Bone marrow (tissue), 2 donors: ENCODE data around the gene ARHGEF7.
"Not testable (repeated sequence)": the region's sequence is repeated elsewhere in the genome, so short reads cannot be mapped to it uniquely, and the experiment has no call there.

Source experiments
- DNase-seq, 2 donors: peaks; one replicate each; lab custom pipeline; 2025; lab: John Stamatoyannopoulos, UW

ARHGEF7 gene

GRCh38 chr13:111171629-111172028 lies 56.5 kb downstream of the ARHGEF7 start:
- no peak for DNase-seq

- DNase-seq: no peak
These were observed 59.4 kb downstream of the ARHGEF7 start for GRCh38 chr13:111174377-111175114.

DNA sequence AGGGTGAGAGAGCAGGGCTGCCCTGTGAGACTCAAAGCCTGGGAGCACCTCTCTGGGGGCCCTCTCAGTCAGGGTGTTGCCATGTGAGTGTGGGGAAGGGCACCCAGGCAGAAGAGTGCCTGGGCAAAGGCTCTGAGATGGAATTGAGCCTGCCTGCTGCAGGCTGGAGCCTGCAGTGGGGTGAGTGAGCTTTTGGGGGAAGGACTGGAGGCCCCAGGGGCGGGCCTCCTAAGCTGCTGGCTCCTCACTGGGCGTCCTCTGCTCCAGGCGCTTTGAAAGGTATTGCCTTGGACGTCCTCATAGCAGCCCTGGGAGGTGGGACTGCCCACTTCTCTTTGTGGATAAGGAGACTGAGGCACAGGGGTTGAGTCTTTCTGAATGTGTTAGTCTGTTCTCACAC lies 60.3 kb downstream of the ARHGEF7 start:
- DNase-seq: no peak

DNA sequence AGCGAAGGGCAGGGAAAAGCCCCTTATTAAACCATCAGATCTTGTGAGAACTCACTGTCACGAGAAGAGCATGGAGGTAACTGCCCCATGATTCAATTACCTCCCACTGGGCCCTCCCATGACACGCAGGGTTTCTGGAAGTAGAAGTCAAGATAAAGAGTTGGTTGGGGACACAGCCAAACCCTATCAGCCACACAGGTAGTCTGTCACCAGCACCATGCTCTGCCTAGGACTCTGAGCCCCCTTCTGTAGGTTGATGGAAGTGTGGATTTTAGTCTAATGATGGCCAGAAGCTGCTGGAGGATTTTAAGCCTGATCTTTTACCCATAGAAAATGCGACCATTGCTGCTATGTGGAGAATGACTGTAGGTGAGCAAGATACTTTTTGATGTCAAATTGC lies 60.8 kb downstream of the ARHGEF7 start:
- DNase-seq: no peak

GRCh38 chr13:111176421-111176820 lies 61.3 kb downstream of the ARHGEF7 start:
- no peak for DNase-seq

- DNase-seq: peak in 1 of 2 donors; percentile 72
These were observed 62.1 kb downstream of the ARHGEF7 start for GRCh38 chr13:111177081-111177711.

DNA sequence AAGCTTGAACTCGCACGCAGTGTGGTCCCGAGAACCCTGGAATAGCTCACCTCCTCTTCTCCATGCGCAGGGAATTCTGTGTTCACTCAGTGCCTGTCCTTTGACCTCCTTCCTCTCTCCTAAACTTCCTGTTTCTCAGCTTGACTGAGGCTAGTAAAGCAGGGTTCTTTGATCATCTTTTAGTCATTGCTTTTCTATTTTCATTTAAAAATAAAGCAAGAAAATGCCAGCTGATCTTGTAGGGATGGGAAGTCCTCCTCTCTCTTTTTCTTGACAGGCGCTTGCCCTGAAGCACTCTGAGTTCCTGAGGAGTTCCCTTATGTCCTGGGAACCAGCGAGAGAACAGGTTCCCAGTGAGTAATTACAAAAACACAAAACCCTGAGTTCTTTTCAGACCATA lies 62.8 kb downstream of the ARHGEF7 start:
- DNase-seq: peak in 1 of 2 donors; percentile 5

DNA sequence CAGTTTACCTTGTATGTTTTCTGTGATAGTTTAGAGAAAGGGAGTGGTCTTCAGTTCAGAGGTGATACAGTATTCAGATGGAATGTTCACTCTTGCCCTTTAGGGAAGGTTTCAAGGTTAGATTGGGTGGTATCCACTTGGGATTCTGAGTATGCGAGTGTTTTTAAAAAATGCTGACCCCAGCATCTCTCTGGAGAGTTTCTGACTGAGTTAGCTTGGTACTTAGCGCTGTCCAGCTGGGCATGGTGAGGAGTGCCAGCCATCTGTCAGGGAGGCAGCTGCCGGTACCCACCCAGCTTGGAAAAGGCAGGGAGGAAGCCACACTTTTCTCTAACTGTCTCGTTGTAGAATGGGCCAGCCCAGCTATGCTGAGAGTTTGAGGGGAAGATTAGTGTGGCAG lies 63.3 kb downstream of the ARHGEF7 start:
- DNase-seq: no peak

- peak in 1 of 2 donors; percentile 60 for DNase-seq
These were observed 65.0 kb downstream of the ARHGEF7 start for GRCh38 chr13:111179908-111180760.

GRCh38 chr13:111181977-111182376 lies 66.9 kb downstream of the ARHGEF7 start:
- no peak for DNase-seq

- no peak for DNase-seq
These were observed 68.1 kb downstream of the ARHGEF7 start for GRCh38 chr13:111183087-111183645.

- DNase-seq: no peak
These were observed 68.8 kb downstream of the ARHGEF7 start for GRCh38 chr13:111183959-111184358.

DNA sequence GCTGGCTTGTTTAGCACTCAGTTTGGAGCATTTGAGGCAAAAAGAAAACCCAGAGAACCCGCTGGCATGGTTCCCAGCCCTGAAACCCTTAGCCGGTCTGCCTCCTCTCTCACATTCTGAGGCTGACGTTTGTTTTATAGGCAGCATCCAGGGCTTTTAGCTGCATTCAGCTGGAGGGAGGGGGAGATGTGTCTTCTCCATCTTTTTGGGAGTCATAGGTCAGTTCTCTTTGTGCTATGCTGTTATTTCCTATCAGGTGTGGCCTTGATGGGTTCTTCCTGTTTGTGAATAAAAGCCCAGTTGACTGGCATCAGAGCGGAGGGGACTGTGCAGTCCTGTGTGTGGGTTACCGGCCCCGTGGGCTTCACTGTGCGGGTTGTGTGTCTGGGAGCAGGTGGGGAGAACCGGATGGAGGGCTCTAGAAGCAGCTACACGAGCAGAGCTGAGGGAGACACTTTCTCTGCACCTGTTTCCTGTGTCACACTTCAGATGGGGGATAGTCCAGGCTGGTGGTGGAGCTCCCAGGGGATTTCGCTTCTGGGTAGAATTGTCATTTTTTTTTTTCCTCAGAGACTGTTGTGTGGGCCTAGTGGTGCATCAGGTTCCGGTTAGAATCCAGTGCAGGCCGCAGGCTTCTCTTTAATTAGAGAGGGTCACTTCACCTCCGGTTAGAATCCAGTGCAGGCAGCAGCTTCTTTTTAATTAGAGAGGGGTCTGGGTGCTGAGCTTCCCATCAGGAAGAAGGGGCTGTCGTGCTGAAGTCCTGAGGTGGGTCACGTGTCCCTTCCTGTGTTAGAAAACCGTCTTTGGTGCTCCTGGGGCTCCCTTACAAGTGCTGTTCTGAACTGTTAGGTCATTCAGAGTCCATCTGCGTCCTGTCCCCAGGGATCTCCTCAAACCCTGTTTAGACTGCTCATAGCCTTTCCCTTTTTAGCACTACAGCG lies 69.6 kb downstream of the ARHGEF7 start:
- DNase-seq: peak in 1 of 2 donors; percentile 73

DNA sequence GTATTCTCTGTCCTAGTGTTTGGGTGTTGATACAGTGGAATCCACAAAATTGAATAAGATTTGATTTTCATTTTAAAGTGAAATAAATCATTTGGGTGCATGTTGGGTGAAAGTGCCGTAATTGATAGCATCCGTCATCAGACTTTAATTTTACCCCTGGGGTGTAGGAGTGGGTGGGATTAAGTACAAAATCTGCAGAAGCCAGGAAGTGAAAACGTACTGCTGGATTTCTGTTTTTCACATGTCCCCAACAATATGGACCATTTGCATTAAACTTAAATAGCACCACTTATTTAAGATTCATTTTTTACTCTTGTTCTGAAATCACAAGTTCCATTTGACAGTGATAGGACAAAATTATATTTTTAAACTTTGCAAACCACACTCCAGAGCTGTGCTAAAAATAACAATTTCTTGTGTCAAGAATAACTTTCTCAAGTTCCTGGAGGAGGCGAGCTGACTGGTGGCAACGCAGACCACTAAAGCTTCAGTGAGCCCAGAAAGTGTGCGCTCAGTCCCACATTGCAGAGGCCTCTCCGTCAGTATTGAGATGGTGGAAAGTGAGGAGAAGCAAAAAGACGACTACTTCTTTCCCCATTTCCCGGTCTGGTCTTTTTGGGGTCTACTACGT lies 71.3 kb downstream of the ARHGEF7 start:
- no peak for DNase-seq

- DNase-seq: no peak
These were observed 72.9 kb downstream of the ARHGEF7 start for GRCh38 chr13:111187960-111188541.

GRCh38 chr13:111189064-111189505 lies 74.0 kb downstream of the ARHGEF7 start:
- not testable (repeated sequence) for DNase-seq

- not testable (repeated sequence) for DNase-seq
These were observed 74.4 kb downstream of the ARHGEF7 start for GRCh38 chr13:111189516-111189915.

- peak in 1 of 2 donors; percentile 71 for DNase-seq
These were observed 78.1 kb downstream of the ARHGEF7 start for GRCh38 chr13:111193223-111193622.

DNA sequence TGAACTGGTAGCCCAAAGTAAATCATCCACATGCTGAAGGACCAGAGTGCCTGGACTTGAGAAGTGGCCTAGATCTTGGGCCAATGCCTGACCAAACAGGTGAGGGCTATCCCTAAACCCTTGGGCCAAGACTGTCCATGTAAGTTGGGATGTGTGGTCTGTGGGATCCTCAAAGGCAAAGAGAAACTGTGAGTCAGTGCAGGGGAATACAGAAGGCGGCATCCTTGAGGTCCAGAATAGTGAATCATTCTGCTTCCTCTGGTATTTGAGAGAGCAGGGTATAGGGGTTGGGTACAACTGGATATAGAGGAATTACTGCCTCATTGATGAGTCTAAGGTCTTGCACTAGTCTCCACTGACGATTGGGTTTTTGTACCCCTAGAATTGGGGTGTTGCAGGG lies 79.5 kb downstream of the ARHGEF7 start:
- DNase-seq: not testable (repeated sequence)

- not testable (repeated sequence) for DNase-seq
These were observed 83.7 kb downstream of the ARHGEF7 start for GRCh38 chr13:111198732-111199378.
